GM21529 (cell line): Measurements from ENCODE around the gene EXOC4.

ENCODE experiments used
- ATAC-seq: cut with Tn5 transposase; IDR thresholded peaks from one replicate; pipeline ENCODE4 v1.9.1; 2021; ENCODE audit not compliant: unreplicated experiment

EXOC4 gene

GRCh38 chr7:133662276-133662675 lies 409.4 kb downstream of the EXOC4 start:
- ATAC-seq = no peak

GRCh38 chr7:133662830-133663229 lies 410.0 kb downstream of the EXOC4 start:
- ATAC-seq = no peak

GRCh38 chr7:133664528-133664927 lies 411.6 kb downstream of the EXOC4 start:
- ATAC-seq = no peak

- ATAC-seq = no peak
These were observed 415.6 kb downstream of the EXOC4 start for GRCh38 chr7:133668296-133669060.

- no peak for ATAC-seq
These were observed 416.2 kb downstream of the EXOC4 start for GRCh38 chr7:133669061-133669455.

GRCh38 chr7:133670250-133670649 lies 417.4 kb downstream of the EXOC4 start:
- no peak for ATAC-seq

- ATAC-seq = no peak
These were observed 420.0 kb downstream of the EXOC4 start for GRCh38 chr7:133672866-133673265.

- no peak for ATAC-seq
These were observed 421.3 kb downstream of the EXOC4 start for GRCh38 chr7:133674079-133674763.

- ATAC-seq = no peak
These were observed 422.8 kb downstream of the EXOC4 start for GRCh38 chr7:133675510-133676218.

- no peak for ATAC-seq
These were observed 424.0 kb downstream of the EXOC4 start for GRCh38 chr7:133676805-133677370.

- no peak for ATAC-seq
These were observed 425.4 kb downstream of the EXOC4 start for GRCh38 chr7:133678137-133678814.

GRCh38 chr7:133679977-133680376 lies 427.1 kb downstream of the EXOC4 start:
- ATAC-seq = no peak

- no peak for ATAC-seq
These were observed 428.7 kb downstream of the EXOC4 start for GRCh38 chr7:133681529-133681928.

GRCh38 chr7:133682364-133683181 lies 429.7 kb downstream of the EXOC4 start:
- ATAC-seq = no peak

GRCh38 chr7:133683182-133683454 lies 430.2 kb downstream of the EXOC4 start:
- no peak for ATAC-seq

- ATAC-seq = no peak
These were observed 435.8 kb downstream of the EXOC4 start for GRCh38 chr7:133688483-133689239.

GRCh38 chr7:133690740-133691139 lies 437.9 kb downstream of the EXOC4 start:
- no peak for ATAC-seq

GRCh38 chr7:133691727-133692610 lies 439.1 kb downstream of the EXOC4 start:
- no peak for ATAC-seq

GRCh38 chr7:133693281-133693680 lies 440.4 kb downstream of the EXOC4 start:
- no peak for ATAC-seq
